Stimulated activated CD8-positive, alpha-beta memory T cell treated with anti-CD3 and anti-CD28 coated beads, Interleukin-2, amount 100 ng/mL, for 48 hours (primary cell): ENCODE measurements around the gene SERINC4.

Experiments
- DNase-seq, 2 donors: peaks; one replicate each; pipeline ENCODE4 v3.0.0-alpha.2; 2020; ENCODE audit warnings: low read depth in 2 of 2

The SERINC4 gene

DNA sequence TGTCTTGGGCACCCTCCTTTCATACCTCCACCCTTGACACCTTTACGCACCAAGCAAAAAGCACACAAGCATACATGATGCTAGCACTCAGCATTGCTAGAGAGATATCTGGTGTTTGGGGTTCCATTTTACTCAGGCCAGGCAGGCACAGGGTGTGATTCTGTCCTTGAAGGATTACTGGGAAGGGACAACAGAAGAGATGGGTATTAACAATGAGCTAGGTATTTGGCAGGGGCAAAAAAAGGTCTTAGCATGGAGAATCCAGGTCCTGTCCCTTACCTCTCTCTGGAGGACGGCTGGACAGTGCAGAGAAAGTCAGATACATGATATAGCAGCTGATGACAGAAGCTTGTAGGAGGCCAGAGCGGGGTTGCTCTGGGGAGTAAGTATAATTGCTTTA is 3.5 kb downstream of the SERINC4 start:
- no peak for DNase-seq

DNA sequence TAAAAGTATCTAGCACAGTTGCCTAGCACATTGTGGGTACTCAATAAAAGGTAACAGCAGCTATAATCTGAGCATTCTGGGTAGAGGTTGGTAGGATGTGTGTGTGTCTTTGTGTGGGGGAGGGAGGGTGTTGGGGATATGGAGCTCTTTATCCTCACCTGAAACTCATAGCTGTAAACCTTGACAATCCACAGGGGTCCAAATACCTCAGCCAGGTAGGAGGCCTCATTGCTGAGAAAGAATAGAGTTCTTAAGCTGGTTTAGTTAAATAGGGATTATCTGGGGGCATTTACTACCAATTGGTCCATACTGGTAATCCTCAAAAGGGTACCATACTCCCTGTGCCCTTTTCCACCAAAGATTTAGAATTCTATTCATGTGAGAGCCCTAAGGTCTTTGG is 4.0 kb downstream of the SERINC4 start:
- DNase-seq = no peak

DNA sequence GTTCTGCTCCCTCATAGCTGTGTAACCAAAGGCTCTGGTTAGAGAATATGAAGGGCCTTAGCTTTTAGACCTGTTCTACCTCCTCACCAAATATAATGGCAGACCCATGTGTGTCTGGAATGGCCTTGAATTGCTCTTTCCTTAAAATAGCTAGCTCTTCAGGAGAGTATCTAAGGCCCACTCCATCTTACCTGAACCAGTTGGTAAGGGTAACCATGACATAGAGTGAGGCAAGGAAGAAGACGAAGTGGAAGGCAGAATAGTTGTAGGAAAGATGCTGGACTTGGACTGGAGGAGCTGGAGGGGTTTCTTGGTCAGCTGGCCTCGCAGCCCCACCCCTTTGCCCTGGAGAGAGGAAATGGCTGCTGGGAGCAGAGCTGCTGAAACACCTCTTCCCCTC is 4.8 kb downstream of the SERINC4 start:
- no peak for DNase-seq

DNA sequence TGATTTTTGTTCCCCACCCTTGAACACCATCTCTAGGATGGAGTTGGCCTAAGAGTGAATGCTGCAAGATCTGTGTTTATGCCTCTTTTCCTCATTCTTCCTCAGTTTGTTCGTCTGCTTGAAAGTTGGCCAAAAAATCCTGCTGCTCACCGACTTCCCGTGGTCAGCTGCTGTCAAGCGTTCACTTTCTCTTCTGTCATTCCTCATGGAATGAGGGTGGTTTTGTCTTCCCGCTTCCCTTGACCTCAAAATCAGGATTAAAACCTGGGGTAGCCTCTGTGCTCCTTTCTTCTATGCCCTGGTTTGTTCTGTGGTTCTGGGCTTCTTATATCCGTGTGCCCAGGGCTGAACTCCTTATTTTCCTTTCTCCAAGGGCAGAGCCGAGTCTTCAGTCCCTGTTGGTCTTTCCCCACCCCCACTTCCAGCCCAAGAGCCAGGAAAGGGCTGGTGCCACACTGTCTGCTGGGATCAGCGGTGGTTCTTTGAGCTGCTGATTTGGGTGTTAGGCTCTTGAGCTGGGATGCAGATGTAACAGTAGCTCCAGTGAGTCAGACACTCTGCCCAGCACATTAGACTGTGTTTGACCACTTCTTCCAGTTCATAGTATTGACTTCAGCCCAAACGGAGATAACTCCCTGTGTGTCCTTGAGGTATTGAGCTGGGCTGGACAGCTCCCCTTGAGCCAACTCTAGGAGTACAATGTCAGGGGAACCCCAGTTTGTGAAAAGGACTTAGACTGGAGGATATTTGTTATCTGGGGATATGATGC is 5.6 kb downstream of the SERINC4 start:
- no peak for DNase-seq

DNA sequence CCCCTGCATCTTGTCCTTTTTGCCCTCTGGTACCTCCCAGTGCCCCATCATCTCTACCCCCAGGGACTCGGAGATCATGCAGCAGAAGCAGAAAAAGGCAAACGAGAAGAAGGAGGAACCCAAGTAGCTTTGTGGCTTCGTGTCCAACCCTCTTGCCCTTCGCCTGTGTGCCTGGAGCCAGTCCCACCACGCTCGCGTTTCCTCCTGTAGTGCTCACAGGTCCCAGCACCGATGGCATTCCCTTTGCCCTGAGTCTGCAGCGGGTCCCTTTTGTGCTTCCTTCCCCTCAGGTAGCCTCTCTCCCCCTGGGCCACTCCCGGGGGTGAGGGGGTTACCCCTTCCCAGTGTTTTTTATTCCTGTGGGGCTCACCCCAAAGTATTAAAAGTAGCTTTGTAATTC is 6.4 kb downstream of the SERINC4 start:
- no peak for DNase-seq

DNA sequence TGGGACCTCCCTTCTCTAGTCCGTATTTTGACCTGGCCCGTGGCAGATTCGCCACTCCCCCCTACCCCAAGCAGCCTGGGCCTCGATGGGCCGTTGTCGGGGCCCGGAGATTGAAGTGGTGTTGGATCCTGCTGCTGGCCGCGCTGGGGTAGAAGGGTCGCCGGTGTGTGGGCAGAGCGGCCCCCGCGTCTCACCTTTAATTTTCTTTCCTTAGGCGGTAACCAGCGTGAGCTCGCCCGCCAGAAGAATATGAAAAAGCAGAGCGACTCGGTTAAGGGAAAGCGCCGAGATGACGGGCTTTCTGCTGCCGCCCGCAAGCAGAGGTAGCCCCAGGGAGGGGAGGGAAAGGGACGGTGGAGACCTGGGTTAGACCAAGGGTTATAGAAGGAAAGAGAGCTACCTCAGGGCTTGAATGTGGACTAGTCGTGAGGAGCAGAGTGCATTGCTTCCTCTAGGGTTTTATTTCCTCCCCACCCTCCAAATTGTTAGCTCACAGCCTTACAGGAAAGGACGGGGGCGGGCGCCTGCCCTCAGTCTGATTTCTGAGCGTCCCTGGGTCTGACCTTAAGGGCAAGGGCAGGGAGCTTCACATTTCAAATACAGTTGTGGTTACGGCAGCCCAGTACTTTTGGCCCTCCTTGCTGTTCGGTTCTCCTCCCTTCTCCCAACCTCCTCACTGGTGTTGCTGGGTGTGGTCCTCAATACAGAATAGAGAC is 7.1 kb downstream of the SERINC4 start:
- DNase-seq = peak; percentile 16 to 27

DNA sequence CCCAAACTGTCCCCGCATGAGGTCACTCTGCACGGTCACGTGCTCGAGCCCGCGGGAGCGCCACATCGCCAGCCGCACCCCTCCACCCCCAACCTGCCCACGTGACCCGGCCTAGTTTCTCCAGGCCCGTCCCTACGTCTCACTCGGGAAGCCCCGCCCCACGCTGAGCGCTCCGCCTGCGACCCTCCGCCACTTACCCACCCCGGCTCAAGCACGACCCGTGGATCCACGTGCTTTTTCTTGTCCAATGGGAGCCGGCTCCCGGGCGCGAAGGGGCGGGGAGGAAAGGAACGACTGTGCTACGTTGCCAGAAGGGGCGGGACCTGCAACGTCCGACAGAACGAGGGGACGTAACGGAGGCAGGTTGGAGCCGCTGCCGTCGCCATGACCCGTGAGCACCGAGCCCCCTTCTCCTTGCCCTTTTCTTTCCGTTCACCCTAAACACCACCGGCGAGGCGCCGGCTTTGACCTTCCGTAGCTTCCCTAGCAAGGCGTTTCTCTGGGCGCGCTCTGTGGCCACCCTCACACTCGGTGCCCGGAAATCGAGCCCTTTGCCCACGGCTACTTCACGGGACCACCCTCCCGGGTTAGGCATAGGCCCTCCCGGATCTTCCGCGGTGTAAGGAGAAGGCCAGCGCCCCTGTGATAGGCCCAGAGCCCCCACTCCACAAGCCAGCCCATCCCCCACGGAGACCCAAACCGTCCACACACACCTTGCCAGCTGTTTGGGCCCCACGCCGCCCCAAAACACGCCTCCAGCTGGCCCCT is 7.8 kb downstream of the SERINC4 start, which contains the start of gene SERF2:
SERF2 (plus strand) TSS at position 328 of the 768 bp plus-strand sequence; CDS start at position 385, 57 bp downstream.
- peak; percentile 99 to 100 for DNase-seq

DNA sequence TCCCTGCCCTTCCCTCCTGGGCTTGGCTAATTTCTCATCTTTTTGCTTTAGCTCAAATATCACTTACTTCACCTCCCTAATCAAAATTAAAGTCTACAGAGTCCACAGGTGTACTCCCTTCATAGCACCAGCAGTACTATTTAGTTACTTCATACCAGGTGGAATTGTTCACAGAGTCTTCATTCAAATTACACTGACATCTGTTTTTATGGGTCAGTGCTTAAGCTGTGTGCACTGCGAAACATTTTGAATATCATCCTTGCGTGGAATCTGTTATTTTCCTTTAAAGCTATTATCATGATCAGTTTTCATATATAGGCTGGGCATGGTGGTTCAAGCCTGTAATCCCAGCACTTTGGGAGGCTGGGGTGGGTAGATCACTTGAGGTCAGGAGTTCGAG is 10.6 kb downstream of the SERINC4 start:
- DNase-seq = no peak

DNA sequence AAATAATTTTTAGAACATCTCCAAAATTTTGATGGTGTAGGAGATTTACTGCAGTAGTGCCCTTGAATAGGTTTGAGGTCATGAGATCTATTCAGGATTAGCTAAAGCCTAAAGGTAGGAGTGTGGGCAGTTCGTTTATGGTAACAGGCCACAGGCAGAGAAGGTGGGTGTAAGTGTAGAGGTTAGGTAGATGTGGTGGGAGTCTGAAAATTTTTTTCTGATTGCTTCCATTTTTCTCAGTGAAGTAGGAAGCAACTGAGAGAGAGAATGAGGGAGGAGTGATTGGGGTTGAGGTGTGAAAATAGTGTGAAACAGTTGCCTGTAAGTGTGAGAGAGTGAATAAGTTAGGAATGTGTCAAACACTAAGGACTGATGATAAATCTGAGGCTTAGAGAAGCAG is 21.0 kb downstream of the SERINC4 start:
- DNase-seq = no peak

DNA sequence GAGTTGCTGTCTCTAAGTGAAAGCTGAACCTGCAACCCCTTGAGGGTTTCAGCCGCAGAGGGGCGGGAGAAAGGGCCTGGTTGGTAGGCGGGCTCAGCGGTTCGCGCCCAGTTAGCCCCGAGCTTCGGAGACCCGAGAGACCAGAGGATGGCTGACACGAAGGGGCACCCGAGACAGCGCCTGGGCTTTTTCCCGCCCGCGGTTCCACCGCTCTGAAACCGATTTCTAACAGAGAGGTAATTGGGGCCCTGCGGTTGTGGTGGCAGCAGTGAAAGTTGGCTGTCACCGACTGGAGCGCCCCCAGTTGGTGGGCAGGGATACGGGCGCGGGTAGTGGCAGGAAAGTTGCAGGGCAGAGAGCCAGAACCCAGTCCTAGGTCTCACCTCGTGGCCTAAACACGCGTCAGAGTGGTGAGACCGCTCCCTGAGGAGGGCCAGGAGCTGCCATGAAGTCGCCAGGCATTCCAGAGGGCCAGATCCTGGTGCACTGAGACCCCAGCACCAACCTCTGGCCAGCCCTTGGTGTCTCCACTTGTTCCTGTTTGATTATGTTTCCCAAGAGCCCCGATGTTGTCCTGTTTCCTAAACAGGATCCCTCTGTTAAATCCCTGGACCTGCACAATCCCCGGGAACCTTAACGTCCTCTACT is 22.6 kb downstream of the SERINC4 start:
- DNase-seq = peak; percentile 80 to 85

DNA sequence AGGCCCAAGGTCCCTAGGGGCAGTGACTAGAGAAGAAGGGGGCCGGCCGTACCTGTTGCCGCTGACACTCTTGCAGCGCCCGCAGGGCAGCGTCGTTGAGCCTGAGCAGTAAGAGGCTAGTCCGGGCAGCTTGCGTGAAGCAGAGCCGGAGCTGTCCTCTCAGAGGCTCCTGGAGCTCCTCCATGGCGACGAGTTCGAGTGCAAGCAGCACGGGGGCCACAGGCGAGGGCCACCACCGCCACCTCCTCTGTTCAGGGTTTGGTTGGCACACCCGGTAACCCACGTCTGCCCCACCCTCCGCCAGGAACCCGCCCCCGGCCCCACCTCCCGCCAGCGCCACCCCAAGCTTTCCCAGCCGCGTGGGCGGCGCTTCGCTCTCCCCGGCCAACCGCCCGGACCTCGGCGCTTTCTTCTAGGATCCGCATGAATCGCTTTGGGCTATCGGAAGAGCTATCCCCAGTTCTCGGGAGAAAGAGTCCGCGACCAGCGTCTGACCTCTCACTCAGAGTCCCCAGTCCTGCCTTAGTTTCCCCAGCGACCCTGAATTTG is 23.2 kb downstream of the SERINC4 start, which contains the start of gene ELL3:
ELL3 (minus strand) TSS at position 249 of the 549 bp plus-strand sequence; CDS start at position 184, 65 bp downstream.
- peak; percentile 69 to 74 for DNase-seq

DNA sequence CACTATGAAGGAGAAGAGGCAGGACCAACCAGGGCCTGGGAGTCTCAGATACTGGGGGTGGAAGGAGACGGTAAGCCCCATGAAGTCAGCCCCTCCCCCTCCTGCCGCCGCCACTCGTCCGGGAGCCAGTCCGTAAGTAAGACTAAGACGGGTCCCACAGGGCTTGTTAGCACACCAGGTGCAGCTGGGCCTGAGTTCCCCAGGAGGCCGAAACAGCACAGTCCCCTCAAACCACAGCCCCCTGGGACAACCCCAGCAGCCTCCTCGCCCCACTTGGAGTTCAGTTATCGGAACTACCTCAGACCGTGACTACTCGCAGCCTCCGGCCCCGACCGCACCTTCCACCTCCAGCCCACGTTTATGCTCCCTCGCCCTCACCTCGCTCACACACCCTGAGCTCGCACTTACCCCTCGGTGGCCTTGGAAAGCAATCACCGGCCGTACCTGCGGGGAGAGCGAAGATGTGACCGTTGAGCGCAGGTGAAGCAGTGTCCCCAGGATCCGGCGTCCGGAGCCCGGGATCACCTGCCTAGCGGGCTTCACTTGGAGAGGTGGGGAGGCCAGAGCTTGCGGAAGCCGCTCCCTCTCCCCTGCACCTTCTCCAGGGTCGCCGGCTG is 23.8 kb downstream of the SERINC4 start:
- DNase-seq = no peak

DNA sequence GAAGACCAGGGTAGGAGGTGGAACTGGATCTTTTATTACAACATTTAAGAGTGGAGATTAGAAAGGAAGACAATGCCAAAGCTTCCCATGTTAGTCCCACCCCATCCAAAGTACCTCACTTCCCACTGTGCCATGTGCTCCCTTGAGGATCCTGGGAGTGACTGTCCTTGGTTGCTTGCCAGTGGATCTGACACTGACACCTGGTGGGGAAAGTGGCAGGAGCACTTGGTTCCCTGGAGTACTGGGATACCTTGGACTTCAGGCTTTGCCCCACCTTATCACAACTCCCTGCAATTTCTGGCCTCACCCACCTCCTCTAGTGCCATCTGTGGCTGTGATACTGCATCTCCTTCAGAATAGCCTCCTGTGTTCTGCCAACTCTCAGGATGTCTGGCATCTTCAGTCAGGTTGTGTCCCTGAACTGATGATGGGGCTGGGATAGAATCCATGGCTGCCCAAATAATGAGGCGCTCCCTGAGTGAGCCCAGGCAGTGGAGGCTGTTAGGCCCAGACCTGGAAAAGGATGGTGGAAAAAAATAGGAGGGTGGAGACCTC is 24.5 kb downstream of the SERINC4 start:
- DNase-seq = no peak

DNA sequence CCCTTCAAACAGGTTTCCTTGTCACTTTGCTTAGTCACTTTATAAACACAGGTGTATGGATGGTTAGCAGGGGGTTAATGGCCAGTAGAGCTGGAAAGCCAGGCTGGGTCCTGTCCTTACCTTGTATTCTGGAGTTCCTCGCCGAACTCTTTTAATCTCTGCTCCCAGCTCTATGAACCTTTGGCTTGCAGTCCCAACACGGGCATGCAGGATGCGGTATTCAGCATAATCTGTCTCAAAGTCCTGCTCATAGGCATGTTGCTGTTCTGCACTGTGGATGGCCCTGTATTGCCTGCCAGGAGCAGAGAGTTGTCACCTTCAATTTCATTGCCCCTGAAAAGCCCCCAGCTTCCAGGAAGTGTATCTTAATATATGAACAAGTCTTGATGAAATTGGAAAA is 26.0 kb downstream of the SERINC4 start:
- DNase-seq = no peak

DNA sequence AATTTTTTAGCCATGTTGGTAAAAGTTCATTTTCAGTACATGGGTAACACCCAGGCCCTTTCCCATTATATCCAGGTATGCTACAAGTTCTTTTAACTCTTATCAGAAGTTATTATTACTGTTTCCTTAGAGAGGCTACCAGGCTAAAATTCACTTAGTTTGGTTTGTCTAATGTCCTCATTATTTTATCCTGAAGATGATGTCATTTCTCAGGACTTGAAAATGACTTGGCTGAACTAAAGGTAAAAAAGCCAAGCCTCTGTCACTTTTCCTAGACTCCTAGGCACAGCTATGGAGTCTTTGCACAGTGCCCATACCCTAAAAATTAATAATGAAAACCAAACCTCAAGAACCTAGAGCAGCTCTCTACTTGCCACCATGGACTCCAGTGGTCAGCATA is 27.4 kb downstream of the SERINC4 start:
- DNase-seq = no peak

DNA sequence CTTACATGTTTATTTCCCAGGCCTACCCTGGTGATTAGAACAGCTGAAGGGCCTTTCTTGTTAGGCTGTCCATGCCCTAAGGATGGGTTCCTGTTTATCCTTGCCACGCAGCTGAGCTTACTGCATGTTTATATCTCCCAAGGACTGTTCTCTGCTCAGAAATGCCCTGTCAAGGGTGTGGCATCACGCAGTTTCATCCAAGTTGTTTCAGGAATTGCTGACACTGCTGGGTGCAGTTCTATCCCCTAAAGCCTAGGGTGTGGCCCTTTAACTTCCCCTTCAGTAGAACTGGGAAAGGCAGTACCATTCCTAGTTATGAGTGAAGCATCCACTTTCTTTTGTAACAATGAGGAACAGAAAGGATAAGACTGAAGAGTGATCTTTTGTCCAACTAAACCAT is 28.2 kb downstream of the SERINC4 start:
- DNase-seq = no peak

DNA sequence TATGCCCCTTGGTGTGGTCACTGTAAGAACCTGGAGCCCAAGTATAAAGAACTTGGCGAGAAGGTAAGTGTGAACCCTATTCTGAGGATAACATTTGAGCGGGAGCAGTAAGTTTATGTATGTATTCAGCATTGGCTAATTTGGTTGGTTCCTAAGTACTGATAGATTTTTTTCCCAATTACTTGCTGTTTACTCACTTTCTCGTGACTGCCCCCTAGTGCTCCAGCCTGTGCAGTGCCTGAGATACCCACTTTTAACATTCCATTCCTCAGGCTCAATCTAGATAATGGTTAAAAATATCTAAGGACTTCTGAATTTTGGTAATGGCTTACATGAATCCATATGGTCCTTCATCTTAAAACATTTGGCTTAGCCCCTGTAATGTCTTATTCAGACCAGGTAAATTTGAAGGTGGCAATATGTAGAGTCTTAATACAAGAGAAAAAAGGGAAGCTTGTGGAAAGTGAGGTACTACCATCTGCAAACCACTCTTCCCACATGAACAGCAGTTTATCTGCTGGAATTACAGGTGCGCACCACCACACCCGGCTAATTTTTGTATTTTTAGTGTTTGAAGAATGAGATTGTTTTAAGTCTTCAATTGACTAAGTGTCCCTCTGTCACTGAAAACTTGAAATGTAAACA is 30.3 kb downstream of the SERINC4 start:
- DNase-seq = peak in 1 of 2 donors; percentile 34

DNA sequence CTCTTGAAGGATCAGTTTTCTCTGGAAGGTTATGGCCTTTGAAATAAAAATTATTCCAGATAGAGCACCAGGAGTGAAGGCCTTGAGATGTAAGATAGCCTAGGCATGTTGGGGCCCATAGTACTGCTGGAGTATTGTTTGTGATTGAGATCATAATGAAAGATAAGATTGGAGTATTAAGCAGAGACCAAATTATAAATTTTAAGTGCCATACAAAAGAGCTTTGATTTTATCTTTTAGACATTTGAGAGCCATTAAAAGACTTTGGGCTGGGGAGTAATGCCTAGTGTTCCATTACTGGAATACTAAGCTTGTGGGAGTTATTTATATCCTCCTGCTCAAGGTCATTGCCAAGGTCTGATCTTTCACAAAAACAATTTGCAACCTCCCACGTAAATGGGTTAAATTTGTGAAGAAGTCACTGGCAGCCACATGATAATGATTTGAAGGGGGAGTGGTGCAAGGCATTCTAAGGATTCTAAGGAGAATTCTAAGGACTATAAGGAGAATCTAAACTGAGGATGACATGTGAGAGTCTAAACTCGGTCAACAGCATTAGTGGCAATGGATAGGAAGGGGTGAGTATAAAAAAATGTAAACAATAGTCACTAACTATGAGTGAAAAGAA is 36.1 kb downstream of the SERINC4 start:
- no peak for DNase-seq

DNA sequence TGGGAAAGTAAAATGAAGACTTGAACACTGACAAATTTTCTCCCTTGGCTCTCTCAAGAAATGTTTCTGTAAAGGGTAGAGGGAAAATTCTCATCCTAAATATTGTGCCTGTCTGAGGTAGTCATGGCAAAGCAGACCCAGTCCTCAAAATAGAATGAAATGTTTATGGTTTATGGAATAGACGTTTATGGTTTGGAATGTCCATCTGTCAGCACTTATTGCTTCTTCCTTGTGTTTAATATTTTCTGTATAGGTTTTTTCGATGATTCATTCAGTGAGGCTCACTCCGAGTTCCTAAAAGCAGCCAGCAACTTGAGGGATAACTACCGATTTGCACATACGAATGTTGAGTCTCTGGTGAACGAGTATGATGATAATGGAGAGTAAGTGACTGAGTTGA is 37.2 kb downstream of the SERINC4 start:
- DNase-seq = no peak

DNA sequence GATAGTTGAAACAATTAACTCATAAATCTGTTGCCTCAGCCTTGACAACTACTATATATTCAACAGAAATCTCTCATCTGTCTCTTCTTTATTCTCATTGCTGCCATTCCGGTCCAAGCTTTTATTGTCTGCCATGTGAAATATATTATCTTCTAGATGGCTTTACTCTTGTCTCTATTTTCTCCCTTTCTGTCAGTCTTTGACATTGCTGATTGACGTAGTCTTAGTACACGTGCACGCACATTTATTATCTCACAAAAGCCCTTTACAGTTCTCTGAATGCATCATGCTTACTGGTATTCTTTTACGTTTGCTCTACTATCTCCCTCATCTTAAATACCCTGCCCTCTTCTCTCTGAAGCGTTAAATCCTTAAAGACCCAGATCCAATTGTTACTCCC is 48.1 kb downstream of the SERINC4 start:
- no peak for DNase-seq
